GM12892 (cell line): Measurements from ENCODE around the gene TRPM2.

Experiments used
- POLR2A ChIP-seq: IDR thresholded peaks from 2 replicates; pipeline ENCODE4 v1.6.1; 2011; ENCODE audit warnings: low read depth, low read length, control low read depth
- POLR2AphosphoS5 ChIP-seq: IDR thresholded peaks from 2 replicates; pipeline ENCODE4 v1.6.1; 2011; ENCODE audit warnings: low read depth, low read length, control low read depth
- TAF1 ChIP-seq: IDR thresholded peaks from 2 replicates; pipeline ENCODE4 v1.6.1; 2011; ENCODE audit warnings: low read depth, mild to moderate bottlenecking, control low read depth, low read length, borderline replicate concordance

DNA sequence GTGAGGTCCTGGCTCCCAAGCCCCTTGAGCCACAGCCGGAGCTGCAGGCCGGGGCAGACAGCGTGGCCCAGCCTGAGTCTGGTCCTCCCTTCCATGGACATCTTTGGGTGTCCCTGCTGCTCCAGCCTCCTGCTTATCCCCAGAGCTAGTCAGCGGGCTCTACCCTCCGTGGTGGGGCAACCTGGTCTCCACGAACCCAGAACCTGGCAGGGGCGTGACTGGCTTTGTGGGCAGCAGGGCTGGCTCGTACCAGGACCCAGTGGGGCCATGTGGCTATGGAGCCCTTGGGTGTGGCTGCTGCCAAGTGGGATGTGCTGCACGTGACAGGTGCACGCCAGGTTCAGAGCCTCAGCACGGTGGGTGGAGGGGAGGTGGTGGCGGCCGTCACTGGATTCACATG lies 32.6 kb upstream of the TRPM2 start:
- TF ChIP-seq POLR2A (no peak), POLR2AphosphoS5 (no peak), TAF1 (no peak)
